Neural cell (in vitro differentiated cells): Measurements from ENCODE around the gene MISP. TPM values are rescaled to one million over a fixed set of nuclear protein-coding genes. Genes with fewer than 3 reads are reported as not detected.

Source experiments
- H2AFZ ChIP-seq: fragments of 200-600, 300-800 bp; sonication (generic), shearing (Covaris generic); 2 replicates; pipeline ENCODE4 v1.6.0; 2014; ENCODE audit warnings: low read depth, mild to moderate bottlenecking, antibody characterized with exemption, low read length, moderate library complexity
- H3F3A ChIP-seq: fragments of 200-600 bp; shearing (Covaris generic); 2 replicates; pipeline ENCODE4 v1.6.1; 2016; ENCODE audit warnings: mild to moderate bottlenecking, moderate library complexity, mixed read lengths, antibody characterized with exemption, low read length; ENCODE audit not compliant: insufficient read depth, poor library complexity, severe bottlenecking
- H3K27ac ChIP-seq: fragments of 200-600, 300-800 bp; sonication (generic), shearing (Covaris generic); 2 replicates; pipeline ENCODE4 v1.5.1; 2014; ENCODE audit warnings: mild to moderate bottlenecking, low read length, moderate library complexity
- H3K27me3 ChIP-seq: fragments of 300-800, 200-600 bp; sonication (generic), shearing (Covaris generic); 2 replicates; pipeline ENCODE4 v1.6.0; 2014; ENCODE audit warnings: mild to moderate bottlenecking, low read depth, low read length, moderate library complexity; ENCODE audit not compliant: insufficient read depth
- H3K36me3 ChIP-seq: fragments of 300-800, 200-600 bp; sonication (generic), shearing (Covaris generic); 2 replicates; pipeline ENCODE4 v1.5.1; 2014; ENCODE audit warnings: mild to moderate bottlenecking, antibody characterized with exemption, low read length, moderate library complexity; ENCODE audit not compliant: insufficient read depth
- H3K4me2 ChIP-seq: fragments of 300-800, 200-600 bp; sonication (generic), shearing (Covaris generic); 2 replicates; pipeline ENCODE4 v1.6.0; 2014; ENCODE audit warnings: mild to moderate bottlenecking, low read length
- H3K4me3 ChIP-seq: fragments of 300-800, 200-600 bp; sonication (generic), shearing (Covaris generic); 2 replicates; pipeline ENCODE4 v1.5.1; 2014; ENCODE audit warnings: mild to moderate bottlenecking, low read length, moderate library complexity
- H3K79me2 ChIP-seq: fragments of 200-600 bp; shearing (Covaris generic); replicated peaks from 2 replicates; pipeline ENCODE4 v1.6.0; 2014; ENCODE audit warnings: mild to moderate bottlenecking, low read length, moderate library complexity; ENCODE audit not compliant: insufficient read depth
- H3K9ac ChIP-seq: fragments of 300-800, 200-600 bp; sonication (generic), shearing (Covaris generic); 2 replicates; pipeline ENCODE4 v1.6.1; 2016; ENCODE audit warnings: mild to moderate bottlenecking, low read length, mixed read lengths
- H3K9me2 ChIP-seq: fragments of 200-600 bp; shearing (Covaris generic); 2 replicates; pipeline ENCODE4 v1.6.1; 2016; ENCODE audit warnings: mild to moderate bottlenecking, low read length, mixed read lengths; ENCODE audit not compliant: insufficient read depth
- H3K9me3 ChIP-seq: fragments of 200-600, 300-800 bp; sonication (generic), shearing (Covaris generic); 2 replicates; pipeline ENCODE4 v1.6.1; 2016; ENCODE audit warnings: mild to moderate bottlenecking, mixed run types, low read length, moderate library complexity, mixed read lengths
- H4K20me1 ChIP-seq: fragments of 200-600 bp; shearing (Covaris generic); 2 replicates; pipeline ENCODE4 v1.6.1; 2016; ENCODE audit warnings: mild to moderate bottlenecking, mixed run types; ENCODE audit not compliant: insufficient read depth
- EP300 ChIP-seq: fragments of 450-650 bp; conservative IDR thresholded peaks from 2 replicates; pipeline ENCODE4 v1.6.1; 2014; ENCODE audit warnings: antibody characterized with exemption, mild to moderate bottlenecking, moderate library complexity; ENCODE audit not compliant: poor library complexity, severe bottlenecking
- EZH2 ChIP-seq: fragments of 200-600, 300-800 bp; shearing (Covaris generic), sonication (generic); IDR thresholded peaks from 2 replicates; pipeline ENCODE4 v1.6.1; 2014; ENCODE audit warnings: antibody characterized with exemption, low read length, borderline replicate concordance, mild to moderate bottlenecking; ENCODE audit not compliant: insufficient read depth, poor library complexity, severe bottlenecking
- MXI1 ChIP-seq: fragments of 450-650 bp; conservative IDR thresholded peaks from 2 replicates; pipeline ENCODE4 v1.6.1; 2014; ENCODE audit warnings: antibody characterized with exemption, mild to moderate bottlenecking; ENCODE audit not compliant: poor library complexity, severe bottlenecking
- POLR2AphosphoS5 ChIP-seq: IDR thresholded peaks from 2 replicates; pipeline ENCODE4 v1.6.1; 2012
- RAD21 ChIP-seq: fragments of 450-650 bp; conservative IDR thresholded peaks from 2 replicates; pipeline ENCODE4 v1.6.1; 2014; ENCODE audit warnings: antibody characterized with exemption, mild to moderate bottlenecking, moderate library complexity
- REST ChIP-seq: IDR thresholded peaks from 2 replicates; pipeline ENCODE4 v1.6.1; 2012; ENCODE audit warnings: borderline replicate concordance
- SMC3 ChIP-seq: fragments of 450-650 bp; conservative IDR thresholded peaks from 2 replicates; pipeline ENCODE4 v1.6.1; 2014; ENCODE audit warnings: antibody characterized with exemption, mild to moderate bottlenecking, moderate library complexity; ENCODE audit not compliant: poor library complexity
- TAF1 ChIP-seq: IDR thresholded peaks from 2 replicates; pipeline ENCODE4 v1.6.1; 2012; ENCODE audit warnings: low read depth
- polyA plus RNA-seq: library from polyadenylated mRNA; depleted of rRNA; stranded (reverse); fragments of >200 nt; gene quantifications from 2 replicates; pipeline ENCODE4 v1.2.3, GENCODE V29; 2014
- TF ChIP-seq, protein P1 (sequence below): fragments of 450-650 bp; IDR thresholded peaks from 2 replicates; pipeline ENCODE4 v1.5.1; 2014; ENCODE audit warnings: antibody characterized with exemption, mild to moderate bottlenecking, moderate library complexity; ENCODE audit not compliant: poor library complexity, severe bottlenecking

MISP gene
- polyA plus RNA-seq, 1 donor from 2014 or later, result 0.98 TPM

- H3K9ac ChIP-seq, result no peak overlapping the region
- no peaks in the 10 kb centered on the region for H3K9me2 ChIP-seq
- H3K36me3 ChIP-seq, result no peaks in the 10 kb centered on the region
- H4K20me1 ChIP-seq, result no peaks in the 10 kb centered on the region
- H3K79me2 ChIP-seq, result peaks cover 68% of the 10 kb centered on the region
- no peaks in the 10 kb centered on the region for H3K9me3 ChIP-seq
- H3K4me3 ChIP-seq, result no peak overlapping the region
- TF ChIP-seq POLR2AphosphoS5 (no peak), EP300 (no peak), SMC3 (no peak), REST (no peak), EZH2 (no peak), TAF1 (no peak), RAD21 (no peak), MXI1 (no peak)
- TF ChIP-seq, protein P1, sequence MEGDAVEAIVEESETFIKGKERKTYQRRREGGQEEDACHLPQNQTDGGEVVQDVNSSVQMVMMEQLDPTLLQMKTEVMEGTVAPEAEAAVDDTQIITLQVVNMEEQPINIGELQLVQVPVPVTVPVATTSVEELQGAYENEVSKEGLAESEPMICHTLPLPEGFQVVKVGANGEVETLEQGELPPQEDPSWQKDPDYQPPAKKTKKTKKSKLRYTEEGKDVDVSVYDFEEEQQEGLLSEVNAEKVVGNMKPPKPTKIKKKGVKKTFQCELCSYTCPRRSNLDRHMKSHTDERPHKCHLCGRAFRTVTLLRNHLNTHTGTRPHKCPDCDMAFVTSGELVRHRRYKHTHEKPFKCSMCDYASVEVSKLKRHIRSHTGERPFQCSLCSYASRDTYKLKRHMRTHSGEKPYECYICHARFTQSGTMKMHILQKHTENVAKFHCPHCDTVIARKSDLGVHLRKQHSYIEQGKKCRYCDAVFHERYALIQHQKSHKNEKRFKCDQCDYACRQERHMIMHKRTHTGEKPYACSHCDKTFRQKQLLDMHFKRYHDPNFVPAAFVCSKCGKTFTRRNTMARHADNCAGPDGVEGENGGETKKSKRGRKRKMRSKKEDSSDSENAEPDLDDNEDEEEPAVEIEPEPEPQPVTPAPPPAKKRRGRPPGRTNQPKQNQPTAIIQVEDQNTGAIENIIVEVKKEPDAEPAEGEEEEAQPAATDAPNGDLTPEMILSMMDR, result no peak
- no peak overlapping the region for H2AFZ ChIP-seq
- no peaks in the 10 kb centered on the region for H3F3A ChIP-seq
- H3K27ac ChIP-seq, result peak overlapping the region; percentile 73
- H3K27me3 ChIP-seq, result no peaks in the 10 kb centered on the region
- H3K4me2 ChIP-seq, result no peak overlapping the region
These were observed 31.9 kb upstream of the MISP start for GRCh38 chr19:718991-719512.

- H3F3A ChIP-seq, result no peaks in the 10 kb centered on the region
- peak overlapping the region; percentile 73 for H3K27ac ChIP-seq
- H3K9me2 ChIP-seq, result no peaks in the 10 kb centered on the region
- H3K4me3 ChIP-seq, result peak overlapping the region; percentile 47
- no peaks in the 10 kb centered on the region for H3K27me3 ChIP-seq
- H3K9me3 ChIP-seq, result no peaks in the 10 kb centered on the region
- no peak overlapping the region for H2AFZ ChIP-seq
- H3K4me2 ChIP-seq, result no peak overlapping the region
- TF ChIP-seq REST, result no peak
- no peak for TF ChIP-seq SMC3
- TF ChIP-seq RAD21, result no peak
- no peak for TF ChIP-seq TAF1
- TF ChIP-seq EZH2, result no peak
- no peak for TF ChIP-seq POLR2AphosphoS5
- TF ChIP-seq MXI1, result no peak
- no peaks in the 10 kb centered on the region for H3K36me3 ChIP-seq
- H3K9ac ChIP-seq, result peak overlapping the region; percentile 68
- H4K20me1 ChIP-seq, result no peaks in the 10 kb centered on the region
- peaks cover 64% of the 10 kb centered on the region for H3K79me2 ChIP-seq
These were observed 31.1 kb upstream of the MISP start for GRCh38 chr19:719636-720344.
